Natural killer cell (primary cell): ENCODE results near the gene MRPL47. TPM values are rescaled to one million over a fixed set of nuclear protein-coding genes. Genes with fewer than 3 reads are reported as not detected.

Source experiments
- ATAC-seq, 3 donors: fragments of 150-1000 bp in 2 of 3; fragments of 200-7000 bp in 1 of 3; cut with Tn5 transposase; 1 replicate in 1 of 3; 2 replicates in 2 of 3; pipeline ENCODE4 v1.10.0; 2021; ENCODE audit warnings: mild to moderate bottlenecking in 2 of 3, moderate library complexity in 2 of 3
- DNase-seq, 2 donors: peaks; one replicate each; pipeline versions ENCODE4 v3.0.0 to v3.0.0-alpha.2; 2013 to 2021; ENCODE audit warnings: mixed read lengths in 1 of 2
- H3K27ac ChIP-seq: one replicate; pipeline ENCODE4 v1.5.1; 2013; ENCODE audit warnings: mild to moderate bottlenecking, low read length
- H3K27me3 ChIP-seq: one replicate; pipeline ENCODE4 v1.6.1; 2013; ENCODE audit warnings: low read length; ENCODE audit not compliant: control insufficient read depth, insufficient read depth
- H3K36me3 ChIP-seq: one replicate; pipeline ENCODE4 v1.6.1; 2013; ENCODE audit warnings: low read length; ENCODE audit not compliant: control insufficient read depth, insufficient read depth
- H3K4me1 ChIP-seq: one replicate; pipeline ENCODE4 v1.6.1; 2013; ENCODE audit warnings: low read length; ENCODE audit not compliant: control insufficient read depth, insufficient read depth
- H3K4me3 ChIP-seq: one replicate; pipeline ENCODE4 v1.5.1; 2013; ENCODE audit warnings: low read length
- H3K9me3 ChIP-seq: one replicate; pipeline ENCODE4 v1.6.1; 2013; ENCODE audit warnings: low read length; ENCODE audit not compliant: control insufficient read depth, insufficient read depth
- H3K27ac Mint-ChIP-seq, 2 donors: one replicate each; pipeline ENCODE4 v1.8.0; 2022; ENCODE audit warnings: mild to moderate bottlenecking in 2 of 2, mixed read lengths in 2 of 2, moderate library complexity in 1 of 2
- H3K27me3 Mint-ChIP-seq, 2 donors: one replicate each; pipeline ENCODE4 v1.8.0; 2022; ENCODE audit warnings: low read depth in 2 of 2, mixed read lengths in 2 of 2
- H3K36me3 Mint-ChIP-seq: one replicate; pipeline ENCODE4 v1.8.0; 2022; ENCODE audit warnings: mixed read lengths
- H3K4me1 Mint-ChIP-seq, 2 donors: one replicate each; pipeline ENCODE4 v1.8.0; 2022; ENCODE audit warnings: mixed read lengths in 2 of 2
- H3K4me3 Mint-ChIP-seq: one replicate; pipeline ENCODE4 v1.8.0; 2022; ENCODE audit warnings: mild to moderate bottlenecking, moderate library complexity, mixed read lengths
- H3K9me3 Mint-ChIP-seq, 2 donors: one replicate each; pipeline ENCODE4 v1.8.0; 2022; ENCODE audit warnings: mixed read lengths in 2 of 2
- WGBS: methylation state at CpG from one replicate; pipeline ENCODE4 v1.1.7; 2013; ENCODE audit warnings: missing lambda C conversion rate; ENCODE audit not compliant: insufficient coverage; 5-methylcytosine and 5-hydroxymethylcytosine counted together
- intact Hi-C: fragments of 100-400 bp; cut with micrococcal nuclease; formaldehyde crosslinking; loops from one replicate; pipeline ENCODE4 v1.14.2; 2022
- total RNA-seq, 4 donors: library from RNA; stranded (reverse); fragments of 120-200 nt in 1 of 4; gene quantifications; one replicate each; pipeline versions ENCODE4 v1.2.3 to v1.2.4, GENCODE V29; 2013 to 2022
- TF ChIP-seq, protein P1 (sequence below): fragments of 200-600 bp; IDR thresholded peaks from one replicate; pipeline ENCODE4 v1.8.0; 2022; ENCODE audit warnings: antibody characterized with exemption

The MRPL47 gene
- total RNA-seq, 3 donors from 2014 or later (not counting 1 experiment from before 2014, with no cell fraction given): 23.2 to 30.8 (median 25.5) TPM

DNA sequence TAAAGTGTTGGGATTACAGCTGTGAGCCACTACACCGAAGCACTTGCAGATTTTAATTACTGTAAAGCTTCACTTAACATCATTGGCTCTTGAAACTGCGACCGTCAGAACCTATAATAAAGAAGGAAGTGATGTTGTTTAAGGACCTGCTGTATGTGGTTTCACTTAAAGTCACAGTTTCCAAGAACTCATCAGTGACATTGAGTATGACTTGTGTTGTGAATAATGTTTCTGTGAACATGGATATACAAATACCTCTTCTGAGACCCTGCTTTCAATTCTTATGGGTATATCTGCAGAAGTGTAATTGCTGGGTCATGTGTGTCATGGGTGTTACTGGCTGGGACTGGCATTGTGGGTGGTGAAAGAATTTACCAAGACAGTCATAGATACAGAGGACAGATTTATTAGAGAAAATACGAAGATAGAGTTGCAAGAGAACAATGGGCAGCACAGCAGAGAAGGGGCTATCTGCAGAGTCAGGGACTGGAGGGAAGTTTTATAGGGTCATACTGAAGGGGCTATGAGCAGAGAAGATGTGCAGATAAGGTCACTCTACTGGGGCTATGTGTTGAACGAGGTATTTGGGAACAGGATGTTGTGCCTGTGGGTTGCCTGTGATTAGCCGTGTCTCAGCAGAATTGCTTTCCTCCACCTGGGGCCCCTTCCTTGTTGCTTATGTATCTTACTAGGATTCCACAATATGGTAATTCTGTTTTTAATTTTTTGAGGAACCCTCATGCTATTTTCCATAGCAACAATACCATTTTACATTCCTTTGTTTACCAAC, 4.7 kb upstream of the MRPL47 start:
- peaks cover 17% of the 10 kb centered on the region for H3K4me1 ChIP-seq
- no peaks in the 10 kb centered on the region for H3K36me3 ChIP-seq
- no peaks in the 10 kb centered on the region for H3K9me3 ChIP-seq
- ATAC-seq (no peak), DNase-seq (peak in 1 of 2 donors; percentile 35)
- WGBS: 31% methylated on average over 6 of the region's 6 CpGs
- Mint-ChIP-seq H3K4me3 (no peak overlapping the region), H3K27me3 (no peaks in the 10 kb centered on the region), H3K9me3 (no peaks in the 10 kb centered on the region), H3K27ac (peak overlapping the region in 1 of 2 donors; percentile 80), H3K36me3 (peaks cover 5% of the 10 kb centered on the region), H3K4me1 (peaks cover 20 to 33% of the 10 kb centered on the region in 2 donors)
- H3K4me3 ChIP-seq: no peak overlapping the region
- no peaks in the 10 kb centered on the region for H3K27me3 ChIP-seq
- H3K27ac ChIP-seq: peak overlapping the region; percentile 13
- TF ChIP-seq, protein P1, sequence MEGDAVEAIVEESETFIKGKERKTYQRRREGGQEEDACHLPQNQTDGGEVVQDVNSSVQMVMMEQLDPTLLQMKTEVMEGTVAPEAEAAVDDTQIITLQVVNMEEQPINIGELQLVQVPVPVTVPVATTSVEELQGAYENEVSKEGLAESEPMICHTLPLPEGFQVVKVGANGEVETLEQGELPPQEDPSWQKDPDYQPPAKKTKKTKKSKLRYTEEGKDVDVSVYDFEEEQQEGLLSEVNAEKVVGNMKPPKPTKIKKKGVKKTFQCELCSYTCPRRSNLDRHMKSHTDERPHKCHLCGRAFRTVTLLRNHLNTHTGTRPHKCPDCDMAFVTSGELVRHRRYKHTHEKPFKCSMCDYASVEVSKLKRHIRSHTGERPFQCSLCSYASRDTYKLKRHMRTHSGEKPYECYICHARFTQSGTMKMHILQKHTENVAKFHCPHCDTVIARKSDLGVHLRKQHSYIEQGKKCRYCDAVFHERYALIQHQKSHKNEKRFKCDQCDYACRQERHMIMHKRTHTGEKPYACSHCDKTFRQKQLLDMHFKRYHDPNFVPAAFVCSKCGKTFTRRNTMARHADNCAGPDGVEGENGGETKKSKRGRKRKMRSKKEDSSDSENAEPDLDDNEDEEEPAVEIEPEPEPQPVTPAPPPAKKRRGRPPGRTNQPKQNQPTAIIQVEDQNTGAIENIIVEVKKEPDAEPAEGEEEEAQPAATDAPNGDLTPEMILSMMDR: no peak
- intact Hi-C loops: no loop called here

GRCh38 chr3:179606534-179607085, 2.2 kb upstream of the MRPL47 start:
- 89% methylated on average over 3 of the region's 4 CpGs for WGBS
- TF ChIP-seq, protein P1: no peak
- Histone ChIP-seq H3K36me3 (peaks cover 1% of the 10 kb centered on the region), H3K27ac (no peak overlapping the region), H3K4me1 (peaks cover 22% of the 10 kb centered on the region), H3K27me3 (no peaks in the 10 kb centered on the region), H3K9me3 (no peaks in the 10 kb centered on the region), H3K4me3 (no peak overlapping the region)
- H3K4me1 Mint-ChIP-seq: peaks cover 20 to 39% of the 10 kb centered on the region in 2 donors
- DNase-seq (no peak), ATAC-seq (no peak)
- no peaks in the 10 kb centered on the region for H3K9me3 Mint-ChIP-seq
- intact Hi-C loops: no loop called here
- peaks cover 5% of the 10 kb centered on the region for H3K36me3 Mint-ChIP-seq
- peak overlapping the region; percentile 62 for H3K4me3 Mint-ChIP-seq
- peak overlapping the region; percentile 9 to 26 for H3K27ac Mint-ChIP-seq
- H3K27me3 Mint-ChIP-seq: no peaks in the 10 kb centered on the region

DNA sequence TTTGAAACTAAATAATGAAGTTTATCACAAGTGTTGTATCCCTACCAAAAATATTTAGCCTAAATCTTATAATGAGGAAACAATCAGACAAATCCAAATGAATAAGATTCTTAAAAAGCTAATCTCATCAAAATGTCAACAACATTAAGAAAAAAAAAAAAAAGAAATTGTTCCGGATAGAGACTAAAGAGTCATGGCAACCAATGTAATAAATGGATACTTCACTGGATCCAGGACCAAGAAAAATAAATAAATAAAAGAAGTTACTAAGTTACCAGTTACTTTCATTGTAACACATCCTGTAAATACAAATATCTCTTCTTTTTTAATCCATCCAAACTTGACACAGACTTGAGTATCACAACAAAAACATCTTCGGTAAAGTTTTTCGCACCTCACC, 607 bp downstream of the MRPL47 start:
- Mint-ChIP-seq H3K27me3 (no peaks in the 10 kb centered on the region), H3K4me1 (peaks cover 14 to 41% of the 10 kb centered on the region in 2 donors), H3K36me3 (peaks cover 12% of the 10 kb centered on the region), H3K9me3 (no peaks in the 10 kb centered on the region), H3K4me3 (peak overlapping the region; percentile 100), H3K27ac (peak overlapping the region; percentile 99 to 100)
- DNase-seq (no peak), ATAC-seq (no peak)
- WGBS: 0% methylated on average over 1 of the region's 3 CpGs
- intact Hi-C loops: loop anchor here (1.0 to 2.0 kb wide), 3 partner anchors 257 to 999 kb away; partner anchors contain the start of genes MFN1, PIK3CA and TTC14
- H3K9me3 ChIP-seq: no peaks in the 10 kb centered on the region
- TF ChIP-seq, protein P1: no peak
- peak overlapping the region; percentile 81 for H3K27ac ChIP-seq
- H3K4me1 ChIP-seq: peaks cover 18% of the 10 kb centered on the region
- no peaks in the 10 kb centered on the region for H3K27me3 ChIP-seq
- peaks cover 25% of the 10 kb centered on the region for H3K36me3 ChIP-seq
- peak overlapping the region; percentile 60 for H3K4me3 ChIP-seq
